ENCODE results near the gene CHL1.

- no peak for TF ChIP-seq EP300 (IDR thresholded peaks at IDR 0.05)
- TF ChIP-seq CTCF (IDR thresholded peaks at IDR 0.05) = no peak
Measured at GRCh38 chr3:350871-351371, 154.4 kb downstream of the CHL1 start.

Measured in stomach (tissue), 4 donors.